CD14-positive monocyte (primary cell): Measurements from ENCODE around the gene FOXL2. TPM values are rescaled to one million over a fixed set of nuclear protein-coding genes. Genes with fewer than 3 reads are reported as not detected.

Source experiments
- DNase-seq, 3 donors: peaks; one replicate each; pipeline ENCODE4 v3.0.0-alpha.2; 2011 to 2022
- H2AFZ ChIP-seq: 2 replicates; pipeline ENCODE4 v1.6.0; 2012; ENCODE audit warnings: mild to moderate bottlenecking, low read depth, low read length, inconsistent platforms; ENCODE audit not compliant: insufficient read depth, poor library complexity, severe bottlenecking
- H3K27ac ChIP-seq, 2 donors: 1 replicate in 1 of 2; 2 replicates in 1 of 2; pipeline ENCODE4 v1.5.1; 2012 to 2013; ENCODE audit warnings: low read length in 2 of 2, control low read depth in 1 of 2, inconsistent platforms in 1 of 2, low read depth in 1 of 2, mild to moderate bottlenecking in 1 of 2
- H3K27me3 ChIP-seq, 2 donors: one replicate each; pipeline versions ENCODE4 v1.6.0 to v1.6.1; 2011 to 2013; ENCODE audit warnings: low read length in 2 of 2; ENCODE audit not compliant: control insufficient read depth in 2 of 2, insufficient read depth in 2 of 2
- H3K36me3 ChIP-seq, 2 donors: replicated peaks in 1 of 2; 1 replicate in 1 of 2; 2 replicates in 1 of 2; pipeline versions ENCODE4 v1.5.1 to v1.6.1; 2012 to 2013; ENCODE audit warnings: low read length in 2 of 2, control low read depth in 1 of 2, inconsistent platforms in 1 of 2, mild to moderate bottlenecking in 1 of 2; ENCODE audit not compliant: insufficient read depth in 2 of 2, control insufficient read depth in 1 of 2
- H3K4me1 ChIP-seq, 2 donors: 1 replicate in 1 of 2; 2 replicates in 1 of 2; pipeline versions ENCODE4 v1.5.1 to v1.6.1; 2012 to 2013; ENCODE audit warnings: low read length in 2 of 2, control low read depth in 1 of 2, inconsistent platforms in 1 of 2, mild to moderate bottlenecking in 1 of 2, moderate library complexity in 1 of 2; ENCODE audit not compliant: insufficient read depth in 2 of 2, control insufficient read depth in 1 of 2
- H3K4me2 ChIP-seq: replicated peaks from 2 replicates; pipeline ENCODE3; 2012; ENCODE audit warnings: low read length, moderate library complexity, mild to moderate bottlenecking; ENCODE audit not compliant: poor library complexity, severe bottlenecking; ENCODE audit errors: extremely low read depth
- H3K4me3 ChIP-seq, 3 experiments: fragments of 200-600 bp in 1 of 3; sonication (generic) in 1 of 3; replicated peaks in 1 of 3; 1 replicate in 2 of 3; 2 replicates in 1 of 3; pipeline ENCODE4 v1.5.1; 2011 to 2013; ENCODE audit warnings: low read length in 3 of 3, mild to moderate bottlenecking in 3 of 3, control low read depth in 2 of 3, low read depth in 2 of 3, inconsistent platforms in 1 of 3, moderate library complexity in 1 of 3
- H3K79me2 ChIP-seq: 2 replicates; pipeline ENCODE4 v1.6.0; 2012; ENCODE audit warnings: mild to moderate bottlenecking, control low read depth, inconsistent platforms, low read length, moderate library complexity; ENCODE audit not compliant: insufficient read depth
- H3K9ac ChIP-seq: 2 replicates; pipeline ENCODE4 v1.6.0; 2017; ENCODE audit warnings: low read length, mild to moderate bottlenecking; ENCODE audit not compliant: insufficient read depth, poor library complexity, severe bottlenecking
- H3K9me3 ChIP-seq, 2 donors: replicated peaks in 1 of 2; 1 replicate in 1 of 2; 2 replicates in 1 of 2; pipeline versions ENCODE4 v1.5.1 to v1.6.1; 2012 to 2013; ENCODE audit warnings: low read length in 2 of 2, control low read depth in 1 of 2; ENCODE audit not compliant: control insufficient read depth in 1 of 2, insufficient read depth in 1 of 2
- H4K20me1 ChIP-seq: 2 replicates; pipeline ENCODE4 v1.6.0; 2012; ENCODE audit warnings: mild to moderate bottlenecking, low read length, control low read depth, moderate library complexity; ENCODE audit not compliant: insufficient read depth
- H3K27ac Mint-ChIP-seq, 7 donors: one replicate each; pipeline ENCODE4 v1.8.0; 2020; ENCODE audit warnings: mild to moderate bottlenecking in 7 of 7, mixed read lengths in 7 of 7, moderate library complexity in 6 of 7, inconsistent platforms in 2 of 7
- H3K27me3 Mint-ChIP-seq, 3 donors: one replicate each; pipeline ENCODE4 v1.8.0; 2021 to 2022; ENCODE audit warnings: low read depth in 3 of 3, mild to moderate bottlenecking in 3 of 3, mixed read lengths in 3 of 3, moderate library complexity in 3 of 3, inconsistent platforms in 1 of 3
- H3K36me3 Mint-ChIP-seq, 2 donors: one replicate each; pipeline ENCODE4 v1.8.0; 2020; ENCODE audit warnings: mixed read lengths in 2 of 2, inconsistent platforms in 1 of 2, mild to moderate bottlenecking in 1 of 2
- H3K4me1 Mint-ChIP-seq: one replicate; pipeline ENCODE4 v1.8.0; 2020; ENCODE audit warnings: mild to moderate bottlenecking, mixed read lengths
- H3K4me3 Mint-ChIP-seq, 2 donors: one replicate each; pipeline ENCODE4 v1.8.0; 2020; ENCODE audit warnings: mild to moderate bottlenecking in 2 of 2, mixed read lengths in 2 of 2, moderate library complexity in 1 of 2
- H3K9me3 Mint-ChIP-seq, 7 donors: one replicate each; pipeline ENCODE4 v1.8.0; 2020 to 2022; ENCODE audit warnings: mixed read lengths in 7 of 7, mild to moderate bottlenecking in 6 of 7, moderate library complexity in 6 of 7, inconsistent platforms in 2 of 7
- CTCF ChIP-seq: fragments of 200-600 bp; IDR thresholded peaks from one replicate; pipeline ENCODE4 v1.8.0; 2022; ENCODE audit warnings: antibody characterized with exemption, mild to moderate bottlenecking
- WGBS: methylation state at CpG from one replicate; pipeline ENCODE4 v1.1.5; 2013; ENCODE audit warnings: missing lambda C conversion rate; ENCODE audit not compliant: insufficient coverage; 5-methylcytosine and 5-hydroxymethylcytosine counted together
- intact Hi-C, 2 donors: fragments of 100-400 bp; cut with micrococcal nuclease; formaldehyde crosslinking; loops; one replicate each; pipeline versions ENCODE4 v1.15.0 to v1.15.1; 2023
- polyA plus RNA-seq, 3 donors: library from polyadenylated mRNA; depleted of rRNA in 1 of 3; unstranded in 2 of 3; stranded (reverse) in 1 of 3; fragments of 300-500 nt in 2 of 3; fragments of >200 nt in 1 of 3; fragmentation: Illumina TruSeq in 2 of 3; gene quantifications; 1 replicate in 2 of 3; 2 replicates in 1 of 3; pipeline ENCODE4 v1.2.3, GENCODE V29; 2012 to 2021

Gene FOXL2
- polyA plus RNA-seq, 3 donors = not detected

DNA sequence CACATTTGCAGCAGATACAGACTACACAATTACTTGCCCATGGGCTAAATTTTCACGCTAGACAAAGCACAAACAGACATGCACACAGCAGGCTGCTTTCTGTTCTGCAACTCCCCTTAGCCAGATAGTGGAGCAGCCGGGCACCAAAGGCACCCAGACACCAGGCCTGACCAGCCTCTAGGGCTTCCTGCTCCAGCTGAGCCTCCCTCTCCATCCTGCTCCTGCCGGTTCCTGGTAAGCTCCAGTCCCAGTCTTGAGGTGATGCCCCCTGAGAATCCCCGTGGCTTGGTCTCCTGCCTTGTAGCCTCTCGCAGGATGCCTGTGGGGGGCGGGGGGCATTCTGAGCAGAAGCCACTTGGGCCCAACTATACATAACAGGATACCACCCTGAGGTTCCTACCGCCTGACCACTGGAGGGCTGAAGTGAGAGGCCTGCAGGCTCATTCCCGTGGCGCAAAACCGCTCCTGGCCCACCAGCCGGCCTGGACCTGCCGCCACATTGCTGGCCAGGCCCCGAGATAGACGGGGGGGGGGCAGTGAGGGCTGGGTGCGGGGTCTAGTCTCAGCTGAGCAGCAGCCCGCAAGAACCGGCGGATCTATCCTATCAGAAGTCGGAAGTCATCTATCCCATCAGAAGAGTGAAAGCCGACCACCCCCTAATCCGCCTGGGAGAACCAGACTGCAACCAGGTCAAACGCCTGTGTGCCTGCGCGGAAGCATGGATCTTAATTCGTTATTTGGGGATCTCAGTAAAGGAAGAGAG is 3.9 kb downstream of the FOXL2 start:
- peaks cover 5 to 52% of the 10 kb centered on the region in 2 donors for H3K9me3 ChIP-seq
- H3K27me3 ChIP-seq = peaks cover 90 to 94% of the 10 kb centered on the region in 2 donors
- H3K4me3 ChIP-seq = no peak overlapping the region
- no peak overlapping the region for H3K4me2 ChIP-seq
- H3K27ac Mint-ChIP-seq = no peak overlapping the region
- DNase-seq = no peak
- H3K9me3 Mint-ChIP-seq = peaks cover 0 to 52% (median 28%) of the 10 kb centered on the region in 7 donors
- H3K36me3 Mint-ChIP-seq = peaks cover 15 to 23% of the 10 kb centered on the region in 2 donors
- H3K27me3 Mint-ChIP-seq = peaks cover 91 to 99% (median 94%) of the 10 kb centered on the region in 3 donors
- no peaks in the 10 kb centered on the region for H3K36me3 ChIP-seq
- H2AFZ ChIP-seq = no peak overlapping the region
- intact Hi-C loops = loop anchor here in 1 of 2 donors (5.0 kb wide), 1 partner anchor 384 kb away; no protein-coding TSS in a partner anchor
- H4K20me1 ChIP-seq = no peaks in the 10 kb centered on the region
- H3K79me2 ChIP-seq = no peaks in the 10 kb centered on the region
- WGBS = 17% methylated on average over 10 of the region's 25 CpGs
- H3K4me3 Mint-ChIP-seq = peak overlapping the region in 1 of 2 donors; percentile 97
- peaks cover 52% of the 10 kb centered on the region for H3K4me1 Mint-ChIP-seq
- H3K4me1 ChIP-seq = peaks cover 48 to 57% of the 10 kb centered on the region in 2 donors
- H3K9ac ChIP-seq = no peak overlapping the region
- no peak for TF ChIP-seq CTCF
- H3K27ac ChIP-seq = no peak overlapping the region

- H3K27ac Mint-ChIP-seq = no peak overlapping the region
- H3K79me2 ChIP-seq = no peaks in the 10 kb centered on the region
- H2AFZ ChIP-seq = no peak overlapping the region
- peaks cover 55% of the 10 kb centered on the region for H3K4me1 Mint-ChIP-seq
- no peaks in the 10 kb centered on the region for H3K36me3 ChIP-seq
- intact Hi-C loops = loop anchor here in 1 of 2 donors (5.0 kb wide), 1 partner anchor 385 kb away; no protein-coding TSS in a partner anchor
- no peak for DNase-seq
- H4K20me1 ChIP-seq = no peaks in the 10 kb centered on the region
- H3K36me3 Mint-ChIP-seq = peaks cover 15 to 22% of the 10 kb centered on the region in 2 donors
- H3K4me3 Mint-ChIP-seq = peak overlapping the region in 1 of 2 donors; percentile 97
- peaks cover 90 to 94% of the 10 kb centered on the region in 2 donors for H3K27me3 ChIP-seq
- H3K27me3 Mint-ChIP-seq = peaks cover 91 to 99% (median 94%) of the 10 kb centered on the region in 3 donors
- H3K9me3 ChIP-seq = peaks cover 5 to 53% of the 10 kb centered on the region in 2 donors
- 76% methylated on average over 4 of the region's 4 CpGs for WGBS
- H3K4me2 ChIP-seq = no peak overlapping the region
- H3K9ac ChIP-seq = no peak overlapping the region
- H3K27ac ChIP-seq = no peak overlapping the region
- H3K9me3 Mint-ChIP-seq = peaks cover 0 to 51% (median 30%) of the 10 kb centered on the region in 7 donors
- H3K4me1 ChIP-seq = peaks cover 51 to 62% of the 10 kb centered on the region in 2 donors
- no peak for TF ChIP-seq CTCF
- H3K4me3 ChIP-seq = no peak overlapping the region
Observed at GRCh38 chr3:138942271-138942670, 4.7 kb downstream of the FOXL2 start.
